NCI-H1417 (cell line): ENCODE measurements around the gene LIAS.
"Not testable (repeated sequence)": the region's sequence is repeated elsewhere in the genome, so short reads cannot be mapped to it uniquely, and the experiment has no call there.

ENCODE experiments used
- DNase-seq, 3 experiments: peaks; one replicate each; lab custom pipeline; 2025; lab: John Stamatoyannopoulos, UW

LIAS gene

DNA sequence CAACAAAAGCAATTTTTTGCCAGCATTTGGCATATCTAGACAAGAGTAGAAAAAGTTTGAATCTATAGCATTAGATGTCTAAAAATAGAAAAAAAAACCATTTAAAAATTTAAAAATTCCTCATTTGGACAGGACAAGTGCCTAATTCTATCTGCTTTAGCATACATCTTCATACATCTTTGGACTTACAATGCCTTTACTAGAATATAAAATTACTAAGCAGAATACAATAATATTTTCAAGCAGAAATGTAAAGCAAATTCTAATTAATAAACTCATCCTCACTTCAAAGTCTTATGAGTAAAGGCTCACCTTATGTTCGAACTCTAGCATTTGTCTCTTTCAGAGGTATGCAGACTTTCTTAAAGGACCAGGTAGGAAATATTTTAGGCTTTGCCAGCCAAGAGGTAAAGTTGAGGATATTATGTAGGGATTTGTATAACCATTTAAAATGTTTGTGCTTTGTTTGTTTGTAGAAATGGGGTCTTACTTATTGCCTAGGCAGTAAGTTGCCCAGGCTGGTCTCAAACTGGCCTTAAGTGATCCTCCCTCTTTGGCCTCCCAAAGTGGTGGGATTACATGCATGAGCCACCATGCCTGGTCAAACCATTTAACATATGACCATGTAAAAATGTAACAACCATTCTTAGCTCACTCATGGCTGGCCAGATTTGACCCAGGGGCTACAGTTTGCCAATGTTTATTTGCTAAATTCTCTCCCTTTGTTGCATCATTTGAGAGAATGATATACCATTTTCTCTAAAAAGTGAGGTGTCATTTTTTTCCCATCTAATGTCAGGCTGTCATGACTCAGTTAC, 39.3 kb downstream of the LIAS start:
- no peak for DNase-seq

DNA sequence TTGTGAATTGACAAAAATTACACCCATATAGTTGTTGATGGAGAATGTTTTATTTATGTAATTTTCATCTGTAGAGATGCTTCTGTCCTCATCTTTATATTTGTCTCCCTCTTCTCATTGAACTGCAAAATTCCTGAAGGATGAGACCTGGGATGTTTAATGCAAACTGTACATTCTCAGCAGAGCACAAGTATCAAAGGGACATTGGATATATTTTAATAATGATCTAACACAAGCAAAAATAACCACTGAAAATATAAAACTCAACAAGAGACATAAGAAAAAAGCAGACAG, 39.8 kb downstream of the LIAS start:
- no peak for DNase-seq

DNA sequence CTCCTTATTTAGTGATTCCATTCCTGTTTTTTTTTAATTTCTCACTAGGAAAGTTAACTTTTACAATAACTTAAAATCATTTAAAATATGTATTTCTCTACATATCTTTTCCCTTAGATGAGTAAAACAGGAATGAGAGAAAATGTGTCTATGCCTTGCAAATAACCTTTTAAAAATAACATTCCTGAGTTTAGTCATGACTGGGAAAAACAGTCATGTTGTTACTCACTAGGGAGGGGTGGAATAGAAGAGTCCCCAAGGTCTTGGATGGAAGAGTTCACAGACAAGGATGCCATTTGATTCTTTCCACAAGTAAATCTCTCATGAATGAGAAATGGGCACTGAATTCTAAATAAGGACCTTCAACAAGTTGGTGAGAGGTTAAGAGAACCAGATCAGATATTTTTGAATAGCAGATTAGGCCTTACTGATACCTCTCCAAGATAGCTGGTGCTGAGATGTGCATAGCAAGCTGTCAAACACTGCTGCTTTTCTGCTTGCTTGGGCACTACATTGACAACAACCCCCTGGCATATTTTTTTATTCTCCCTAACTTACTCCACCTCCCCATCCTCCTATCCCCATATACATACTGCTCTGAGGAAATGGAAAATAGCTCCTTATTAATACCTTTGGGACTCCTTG, 43.3 kb downstream of the LIAS start:
- no peak for DNase-seq

DNA sequence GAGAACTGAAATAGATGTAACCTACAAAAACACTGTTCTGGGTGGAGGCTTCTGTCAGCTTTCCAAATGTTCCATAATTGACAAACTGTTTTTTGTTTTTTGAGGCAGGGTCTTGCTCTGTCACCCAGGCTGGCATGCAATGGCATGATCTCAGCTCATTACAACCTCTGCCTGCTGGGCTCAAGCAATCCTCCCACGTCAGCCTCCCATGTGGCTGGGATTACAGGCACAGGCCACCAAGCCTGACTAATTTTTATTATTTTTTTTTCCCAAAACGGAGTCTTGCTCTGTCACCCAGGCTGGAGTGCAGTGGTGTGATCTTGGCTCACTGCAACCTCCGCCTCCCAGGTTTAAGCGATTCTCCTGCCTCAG, 43.8 kb downstream of the LIAS start:
- DNase-seq = not testable (repeated sequence)

DNA sequence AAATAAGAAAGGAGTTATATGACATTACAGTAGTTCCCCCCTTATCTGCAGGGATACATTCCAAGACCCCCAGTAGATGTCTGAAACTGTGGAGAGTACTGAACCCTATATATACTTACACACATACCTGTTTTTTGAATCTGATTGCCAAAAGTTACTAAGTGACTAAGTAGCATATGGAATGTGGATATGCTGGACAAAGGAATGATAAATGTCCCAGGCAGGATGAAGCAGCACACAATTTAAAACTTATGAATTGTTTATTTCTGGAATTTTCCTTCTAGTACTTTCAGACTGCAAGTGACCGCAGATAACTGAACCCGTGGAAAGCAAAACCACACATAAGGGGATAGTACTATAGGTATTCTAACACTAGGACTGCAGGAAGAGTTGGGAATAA, 45.7 kb downstream of the LIAS start:
- no peak for DNase-seq

DNA sequence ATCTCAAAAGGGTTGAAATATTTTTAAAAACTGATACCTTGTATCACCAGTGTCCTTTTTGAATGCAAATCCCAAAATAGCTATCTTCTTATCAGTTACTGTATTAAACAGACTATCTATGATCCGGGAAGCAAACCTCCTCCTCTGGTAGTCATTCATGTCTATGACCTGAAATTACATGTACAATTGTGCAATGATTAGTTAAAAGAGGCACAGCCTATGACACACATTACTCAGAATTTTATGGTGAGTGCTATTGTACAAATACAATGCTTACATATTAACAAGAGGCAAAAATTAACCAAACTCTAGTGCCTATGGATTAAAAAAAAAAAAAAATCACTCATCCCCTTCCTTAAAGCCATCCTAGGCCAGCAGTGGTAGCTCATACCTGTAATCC, 46.7 kb downstream of the LIAS start:
- DNase-seq = no peak

DNA sequence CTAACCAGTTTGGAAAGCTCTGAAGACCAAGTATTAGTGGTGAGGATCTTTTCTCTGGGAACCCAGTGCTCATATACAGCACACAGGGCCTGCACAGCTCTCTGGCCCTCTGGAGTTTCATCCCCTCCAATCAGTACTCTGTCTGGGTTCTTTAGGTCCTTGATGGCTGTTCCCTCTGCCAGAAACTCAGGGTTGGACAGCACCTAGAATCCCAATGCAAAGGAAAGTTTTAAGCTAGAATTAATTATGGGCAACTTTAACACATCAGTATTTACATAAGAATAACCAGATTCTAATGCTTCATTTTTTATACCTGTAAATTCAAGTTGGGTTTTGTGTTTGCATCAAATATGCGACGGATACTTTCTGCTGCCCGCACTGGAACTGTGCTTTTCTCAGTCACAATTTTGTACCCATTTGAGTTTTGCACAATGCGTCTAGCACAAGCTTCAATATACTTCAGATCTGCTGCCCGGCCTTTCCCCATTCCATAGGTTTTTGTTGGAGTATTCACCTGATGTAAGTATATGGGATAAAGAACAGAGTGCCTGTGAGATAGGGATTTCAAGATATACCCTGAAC, 51.6 kb downstream of the LIAS start:
- no peak for DNase-seq

DNA sequence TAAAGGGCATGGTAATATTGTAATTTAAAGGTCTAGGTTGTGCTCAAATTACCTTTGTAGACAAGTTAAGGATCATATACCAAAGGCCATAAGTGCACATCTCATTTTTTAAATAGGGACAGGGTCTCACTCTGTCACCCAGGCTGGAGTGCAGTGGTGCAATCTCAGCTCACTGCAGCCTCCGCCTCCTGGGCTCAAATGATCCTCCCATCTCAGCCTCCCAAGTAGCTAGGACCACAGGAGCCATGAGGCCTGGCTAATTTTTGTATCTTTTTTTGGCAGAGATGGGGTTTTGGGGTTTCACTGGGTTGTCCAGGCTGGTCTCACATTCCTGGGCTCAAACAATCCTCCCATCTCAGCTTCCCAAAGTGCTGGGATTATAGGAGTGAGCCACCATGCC, 55.4 kb downstream of the LIAS start:
- not testable (repeated sequence) for DNase-seq

DNA sequence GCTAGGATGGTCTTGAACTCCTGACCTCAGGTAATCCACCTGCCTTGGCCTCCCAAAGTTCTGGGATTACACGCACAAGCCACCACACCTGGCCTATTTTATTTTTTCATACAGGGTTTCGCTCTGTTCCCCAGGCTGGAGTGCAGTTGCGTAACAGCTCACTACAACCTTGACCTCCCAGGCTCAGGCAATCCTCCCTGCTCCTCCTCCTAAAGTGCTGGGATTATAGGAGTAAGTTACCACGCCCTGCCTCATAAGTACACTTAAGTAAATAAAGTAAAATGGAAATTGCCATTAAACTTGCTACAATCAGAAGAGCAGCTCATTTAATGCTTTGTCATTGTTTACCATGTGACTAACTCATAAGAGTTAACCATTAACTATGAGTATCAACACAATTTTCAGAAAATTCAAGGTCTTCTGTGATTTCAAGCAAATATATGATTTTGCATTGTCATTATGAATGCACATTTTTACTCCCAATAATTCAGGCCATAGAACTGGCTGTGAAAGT, 56.1 kb downstream of the LIAS start:
- peak in 1 of 3 experiments; percentile 56 for DNase-seq

DNA sequence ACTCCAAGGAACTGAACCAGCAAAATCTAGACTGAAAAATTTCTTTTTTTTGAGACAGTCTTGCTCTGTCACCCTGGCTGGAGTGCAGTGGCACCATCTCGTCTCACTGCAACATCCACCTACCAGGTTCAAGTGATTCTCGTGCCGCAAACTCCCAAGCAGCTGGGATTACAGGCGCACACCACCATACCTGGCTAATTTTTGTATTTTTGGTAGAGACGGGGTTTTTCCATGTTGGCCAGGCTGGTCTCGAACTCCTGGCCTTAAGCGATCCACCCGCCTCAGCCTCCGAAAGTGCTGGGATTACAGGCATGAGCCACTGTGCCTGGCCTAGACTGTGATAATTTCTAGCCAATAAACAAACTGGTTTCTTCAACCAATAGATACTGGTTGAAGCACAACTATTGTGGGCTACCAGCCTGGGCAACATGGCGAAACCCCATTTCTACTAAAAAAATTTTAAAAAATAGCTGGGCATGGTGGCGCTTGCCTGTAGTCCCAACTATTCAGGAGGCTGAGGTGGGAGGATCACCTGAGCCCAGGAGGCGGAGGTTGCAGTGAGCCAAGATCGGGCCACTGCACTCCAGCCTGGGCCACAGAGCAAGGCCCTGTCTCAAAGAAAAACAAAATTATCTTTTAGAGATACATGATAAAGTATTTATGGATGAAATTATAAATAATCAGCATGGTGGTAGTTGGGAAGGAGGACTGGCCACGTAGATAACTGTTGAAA, 57.0 kb downstream of the LIAS start:
- DNase-seq = not testable (repeated sequence)

DNA sequence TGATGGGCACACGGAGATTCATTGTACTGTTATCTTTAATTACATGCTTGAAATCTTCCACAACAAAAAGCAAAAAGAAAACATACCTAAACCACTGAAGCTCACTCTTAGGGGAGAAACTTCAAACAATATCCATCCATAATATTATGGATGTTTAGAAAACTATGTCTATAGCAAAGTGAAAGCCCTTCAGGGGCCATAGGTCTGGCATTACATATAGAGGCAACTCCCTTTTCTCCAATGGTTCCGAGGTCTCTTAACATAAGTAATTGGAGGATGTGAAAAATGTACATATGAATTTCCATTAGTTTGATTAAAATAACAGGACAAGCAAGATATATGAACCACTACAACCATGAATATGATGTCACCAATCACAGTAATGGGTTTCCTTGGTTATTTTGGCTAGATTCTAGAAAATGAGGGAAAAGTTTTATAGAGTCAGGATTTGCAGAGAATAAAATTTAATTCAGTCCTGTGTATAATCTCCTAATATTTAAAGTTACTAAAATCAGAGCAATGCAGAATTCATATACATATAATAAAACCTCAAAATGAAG, 57.6 kb downstream of the LIAS start:
- DNase-seq = no peak

DNA sequence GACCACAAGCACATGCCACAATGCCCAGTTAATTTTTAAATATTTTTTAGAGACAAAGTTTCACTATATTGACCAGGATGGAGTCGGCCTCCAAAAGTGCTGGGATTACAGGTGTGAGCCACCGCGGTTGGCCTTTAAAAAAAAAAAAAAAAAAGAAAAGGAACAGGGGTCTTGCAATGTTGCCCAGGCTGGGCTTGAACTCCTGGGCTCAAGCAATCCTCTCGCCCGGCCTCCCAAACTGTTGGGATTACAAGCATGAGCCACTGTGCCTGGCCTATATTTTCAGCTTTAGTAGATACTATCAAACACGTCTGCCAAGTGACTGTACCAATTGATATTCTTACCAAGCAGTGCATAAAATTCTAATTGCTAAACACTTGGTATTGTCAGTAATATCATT, 59.6 kb downstream of the LIAS start:
- DNase-seq = no peak

DNA sequence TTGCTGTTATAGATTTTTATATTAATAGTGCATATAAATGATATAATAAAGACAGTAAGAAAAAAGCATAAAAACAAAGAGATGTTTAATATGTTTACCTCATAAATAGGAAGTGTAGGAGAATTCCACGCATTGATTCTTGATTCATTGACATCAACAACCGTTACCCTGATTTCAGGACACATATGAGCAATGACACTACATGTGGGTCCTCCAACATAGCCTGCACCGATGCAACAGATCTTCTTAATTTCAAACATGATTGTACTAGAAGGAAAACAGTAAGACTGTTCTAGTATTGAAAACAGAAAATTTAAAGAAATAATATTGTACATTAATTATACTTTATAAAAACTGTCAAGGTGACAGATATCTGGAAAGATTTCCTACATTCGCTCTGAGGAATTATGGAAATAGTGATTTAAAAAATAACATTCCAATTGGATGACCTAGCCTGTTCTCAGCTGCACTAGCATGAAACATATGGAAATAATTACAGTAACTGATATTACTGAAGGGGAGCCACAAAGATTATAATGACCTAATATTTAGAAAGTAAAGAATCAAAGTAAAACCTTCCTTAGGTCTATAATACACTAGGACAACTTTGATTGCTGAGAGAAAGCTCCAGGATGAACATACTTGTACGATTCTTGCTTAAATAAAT, 62.5 kb downstream of the LIAS start:
- DNase-seq = no peak

DNA sequence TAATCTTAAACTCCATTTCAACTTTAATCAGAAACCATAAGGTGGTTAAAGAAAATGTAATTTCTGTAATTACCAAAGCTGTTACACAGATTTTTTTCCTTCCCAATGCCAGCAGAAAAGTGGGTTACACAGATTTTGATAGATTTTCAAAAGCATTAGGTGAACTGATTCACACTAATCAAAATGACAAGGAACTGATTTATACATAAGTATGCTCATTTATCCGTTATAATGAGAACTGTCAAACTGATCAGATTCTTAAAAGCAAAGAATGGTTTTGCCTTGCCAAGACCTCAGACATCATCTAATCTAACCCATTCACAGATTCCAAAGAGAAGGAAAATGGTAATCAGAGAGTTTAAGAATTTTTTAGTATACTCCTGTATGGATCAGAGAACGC, 63.2 kb downstream of the LIAS start:
- DNase-seq = no peak

DNA sequence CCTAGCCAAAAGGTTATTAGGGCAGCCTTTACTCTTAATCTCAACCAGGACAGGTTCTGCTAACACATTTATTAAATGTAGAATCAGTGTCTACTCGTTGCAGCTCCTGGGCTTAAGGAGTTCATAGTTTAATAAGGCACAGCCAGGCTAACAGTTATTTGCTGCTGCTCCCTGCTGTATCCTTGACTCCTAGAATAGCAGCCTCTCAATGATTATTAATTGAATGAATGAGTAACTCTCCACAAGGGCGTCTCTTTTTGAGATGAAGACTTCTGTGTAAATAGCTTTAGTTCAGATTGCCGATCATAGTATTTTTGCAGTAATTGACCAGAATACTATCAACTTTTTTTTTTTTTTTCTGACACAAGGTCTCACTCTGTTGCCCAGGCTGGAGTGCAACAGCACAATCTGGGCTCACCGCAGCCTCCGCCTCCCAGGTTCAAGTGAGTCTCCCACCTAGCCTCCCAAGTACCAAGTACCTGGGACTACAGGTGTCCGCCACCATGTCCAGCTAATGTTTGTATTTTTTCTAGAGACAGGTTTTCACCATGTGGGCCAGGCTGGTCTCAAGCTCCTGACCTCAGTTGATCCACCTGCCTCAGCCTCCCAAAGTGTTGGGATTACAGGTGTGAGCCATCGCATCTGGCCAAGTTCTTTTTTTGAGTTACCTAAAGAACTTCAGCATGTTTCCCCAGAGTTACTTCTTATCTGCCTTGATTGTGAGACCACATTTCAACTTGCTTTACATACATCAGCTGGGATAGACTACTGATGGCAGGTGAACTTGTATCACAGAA, 65.5 kb downstream of the LIAS start:
- no peak for DNase-seq

DNA sequence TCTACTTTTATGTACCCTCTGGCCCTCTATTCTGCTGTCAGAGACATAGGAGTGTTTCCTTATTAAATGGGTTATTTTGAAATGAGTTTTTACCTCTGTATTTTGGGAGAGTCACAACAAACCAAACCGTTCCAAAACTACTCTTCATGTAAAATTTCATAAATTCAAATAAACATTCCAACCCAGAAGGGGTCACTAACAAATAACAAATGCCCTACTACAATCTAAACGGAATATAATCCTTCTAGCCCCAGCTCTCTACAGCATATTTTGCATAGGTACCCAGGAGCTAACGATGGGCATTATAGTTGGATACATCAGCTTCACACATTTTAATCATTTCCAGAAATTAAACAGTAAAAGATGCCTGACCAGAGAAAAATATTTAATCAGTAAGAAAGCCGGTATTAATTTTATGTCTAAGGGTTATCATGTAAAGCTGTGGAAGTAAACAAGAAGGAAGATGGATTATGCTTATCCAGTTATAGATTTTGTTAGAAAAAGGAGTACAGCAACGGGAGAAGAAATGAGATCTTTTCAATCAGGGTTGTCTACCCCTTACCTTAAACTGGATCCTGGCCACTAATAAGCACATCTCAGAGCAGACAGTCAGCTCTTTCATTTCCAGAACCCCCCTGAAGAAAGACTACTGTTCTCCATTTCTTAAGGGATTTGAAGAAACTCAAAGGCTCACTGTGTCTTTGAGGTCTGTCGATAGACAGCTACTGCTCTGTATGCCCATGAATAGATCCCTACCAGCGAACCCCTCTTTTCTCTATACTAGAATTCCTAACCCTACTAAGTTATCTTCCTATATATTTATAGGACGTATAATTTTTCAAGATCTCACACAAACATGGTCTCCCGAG, 67.2 kb downstream of the LIAS start:
- peak in 1 of 3 experiments; percentile 47 for DNase-seq

DNA sequence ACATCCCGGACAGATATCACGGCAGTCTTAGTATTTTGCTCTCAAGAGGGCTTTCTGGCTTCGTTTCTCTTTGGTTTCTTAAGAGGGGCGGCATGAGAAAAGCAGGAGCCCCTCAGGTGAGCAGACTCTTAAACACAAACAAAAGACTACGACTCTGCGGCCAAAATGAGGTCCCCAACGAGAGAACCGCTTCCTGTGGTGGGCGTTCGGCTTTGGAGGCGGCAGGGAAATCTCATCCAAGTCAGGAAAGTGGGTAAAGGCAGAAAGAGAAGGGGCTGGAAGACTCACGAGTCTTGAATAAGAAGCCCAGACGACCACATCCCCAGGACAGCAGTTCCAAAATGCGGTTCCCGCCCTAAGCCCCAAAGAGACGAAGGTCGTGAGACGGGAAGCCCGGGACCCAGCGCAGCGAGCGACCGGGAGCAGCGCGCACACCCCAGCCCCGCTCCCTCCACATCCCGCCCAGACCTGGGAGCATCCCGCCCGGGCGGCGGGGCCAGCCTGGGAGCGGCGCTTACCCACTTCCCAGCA, 68.0 kb downstream of the LIAS start:
- DNase-seq = peak; percentile 54 to 74 (median 57)

DNA sequence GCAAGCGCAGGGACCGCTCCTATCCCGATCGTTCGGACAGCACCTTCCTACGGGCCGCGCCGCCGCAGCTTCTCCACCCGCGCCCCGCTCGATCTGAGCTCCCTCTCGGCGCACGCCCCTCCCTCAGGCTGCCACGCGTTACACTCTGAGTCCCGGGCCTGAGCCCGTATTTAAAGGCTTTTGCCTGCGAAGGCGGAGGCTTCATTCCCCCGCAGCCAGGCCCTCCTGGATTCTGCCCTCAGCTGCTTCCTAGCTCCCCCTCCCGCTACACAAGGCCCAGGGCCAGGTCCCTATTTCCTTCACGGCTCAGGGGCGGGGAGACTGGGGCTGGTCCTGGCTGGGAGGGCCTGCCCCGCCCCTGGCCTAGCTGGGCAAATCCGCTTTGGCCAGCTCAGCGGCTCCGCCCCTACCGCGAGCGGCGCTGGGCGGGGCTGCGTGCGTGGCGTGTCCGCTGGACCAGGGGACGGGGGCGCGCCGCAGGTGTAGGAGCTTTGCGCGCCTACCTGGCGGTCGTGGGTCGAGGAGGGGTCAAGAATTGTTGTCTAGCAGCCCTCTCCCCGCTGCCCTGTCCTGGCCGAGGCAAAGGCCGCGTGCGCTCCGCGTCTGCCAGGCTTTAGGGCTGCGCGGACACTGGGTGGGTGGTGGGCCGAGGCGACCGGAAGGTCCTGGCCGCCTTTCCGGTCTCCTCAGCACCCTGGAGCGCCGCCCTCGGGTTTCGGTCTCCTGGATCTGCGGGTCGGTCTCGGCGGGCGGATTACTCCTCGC, 68.6 kb downstream of the LIAS start, which contains the start of gene UGDH:
TSS of gene UGDH (minus strand) at position 144 of the 765 bp plus-strand sequence. CDS start 5,927 bp downstream, outside the sequence.
- peak; percentile 98 to 99 (median 98) for DNase-seq

DNA sequence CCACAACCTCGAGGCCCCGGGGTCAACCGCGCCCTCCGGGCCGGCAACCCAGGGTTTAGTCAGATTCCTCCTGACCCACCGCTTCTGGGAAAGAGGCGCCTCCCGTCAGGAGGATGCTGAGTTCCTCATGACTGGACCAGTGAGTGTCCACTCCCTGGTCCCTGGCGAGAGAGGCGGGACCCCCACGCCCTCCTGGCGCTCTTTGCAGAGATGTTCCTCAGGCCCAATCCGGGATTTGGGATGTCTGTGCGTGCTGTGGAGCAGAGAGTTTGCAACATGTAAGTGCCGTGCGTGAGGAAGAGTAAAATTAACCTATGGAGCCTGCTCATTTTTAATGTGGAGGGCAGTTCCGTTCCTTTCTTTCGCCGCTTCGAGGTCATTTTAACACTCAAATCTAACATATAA, 69.2 kb downstream of the LIAS start:
- peak in 1 of 3 experiments; percentile 53 for DNase-seq
